HG02588 (cell line): ENCODE results near the gene DLST.

Experiments used
- ATAC-seq: cut with Tn5 transposase; IDR thresholded peaks from one replicate; pipeline ENCODE4 v1.9.1; 2021; ENCODE audit warnings: mild to moderate bottlenecking, moderate library complexity; ENCODE audit not compliant: unreplicated experiment

Gene DLST

DNA sequence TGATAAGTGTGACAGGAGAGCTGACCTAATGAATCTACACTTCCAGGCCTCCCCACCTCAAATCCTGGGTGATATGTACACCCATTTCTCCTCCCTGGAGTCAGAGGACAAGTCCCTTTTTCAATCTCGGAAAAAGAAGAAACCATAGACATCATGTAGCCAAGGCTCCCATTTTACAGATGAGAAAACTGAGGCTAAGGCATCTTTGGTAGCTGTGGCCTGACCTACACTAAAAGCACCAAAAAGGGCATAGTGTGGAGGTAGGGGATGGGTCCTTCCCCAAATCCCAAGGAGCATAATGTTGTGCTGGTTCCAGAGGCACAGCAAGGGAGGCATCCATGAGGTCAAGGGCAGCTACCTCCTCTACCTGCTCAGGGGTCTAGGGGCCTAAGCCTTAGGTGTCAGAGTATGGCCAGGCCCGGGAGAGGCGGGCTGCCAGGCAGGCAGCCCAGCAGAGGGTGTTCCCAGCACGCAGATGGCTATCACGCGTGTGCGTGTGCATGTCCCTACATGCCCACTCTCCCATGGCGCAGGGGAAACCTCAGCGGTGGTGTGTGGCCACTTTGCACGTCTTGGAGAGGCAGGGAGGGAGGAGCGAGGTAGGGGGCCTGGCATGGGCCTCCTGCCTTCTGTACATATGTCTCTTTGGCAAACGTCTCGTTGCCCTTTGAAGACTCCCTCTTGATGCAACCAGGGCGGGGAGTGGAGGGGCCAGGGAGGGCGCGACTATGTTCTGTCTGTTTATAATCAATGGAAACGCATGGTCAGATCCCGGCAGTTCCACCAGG is 71.2 kb downstream of the DLST start:
- ATAC-seq: no peak
